AG04450 (cell line): ENCODE measurements around the gene CADM1. TPM values are rescaled to one million over a fixed set of nuclear protein-coding genes. Genes with fewer than 3 reads are reported as not detected.

ENCODE experiments used
- CTCF ChIA-PET: fragments of 300-600, 350-600 bp; formaldehyde crosslinking; extraction: SDS; loops from one replicate; lab custom pipeline; 2022; ENCODE audit warnings: antibody characterized with exemption, inconsistent platforms; lab: Charles Lee
- POLR2A ChIA-PET: fragments of 350-600 bp; formaldehyde crosslinking; extraction: SDS; loops from one replicate; lab custom pipeline; 2021; ENCODE audit warnings: antibody characterized with exemption, inconsistent platforms; lab: Yijun Ruan, JAX
- DNase-seq: peaks from one replicate; pipeline ENCODE4 v3.0.0-alpha.2; 2011; ENCODE audit warnings: low read depth, low spot score
- H3K27ac ChIP-seq: one replicate; pipeline ENCODE4 v1.5.1; 2012; ENCODE audit warnings: low read depth, low read length, control low read depth
- H3K27me3 ChIP-seq: one replicate; pipeline ENCODE4 v1.6.0; 2012; ENCODE audit warnings: low read length; ENCODE audit not compliant: control insufficient read depth, insufficient read depth
- H3K4me3 ChIP-seq: 2 replicates; pipeline ENCODE4 v1.5.1; 2011; ENCODE audit warnings: mild to moderate bottlenecking, low read depth, low read length, control low read depth
- H3K9me3 ChIP-seq: 2 replicates; pipeline ENCODE4 v1.5.1; 2012; ENCODE audit warnings: low read length; ENCODE audit not compliant: control insufficient read depth, insufficient read depth
- polyA plus RNA-seq: library from polyadenylated mRNA; depleted of rRNA; stranded (reverse); fragments of >200 nt; gene quantifications from 2 replicates; pipeline ENCODE4 v1.2.3, GENCODE V29; 2011
- TF ChIP-seq, protein P1 (sequence below): IDR thresholded peaks from 2 replicates; pipeline ENCODE4 v1.5.1; 2011; ENCODE audit warnings: low read depth, low read length, control low read depth, inconsistent platforms

The CADM1 gene
- polyA plus RNA-seq, 1 experiment = 70.7 TPM

DNA sequence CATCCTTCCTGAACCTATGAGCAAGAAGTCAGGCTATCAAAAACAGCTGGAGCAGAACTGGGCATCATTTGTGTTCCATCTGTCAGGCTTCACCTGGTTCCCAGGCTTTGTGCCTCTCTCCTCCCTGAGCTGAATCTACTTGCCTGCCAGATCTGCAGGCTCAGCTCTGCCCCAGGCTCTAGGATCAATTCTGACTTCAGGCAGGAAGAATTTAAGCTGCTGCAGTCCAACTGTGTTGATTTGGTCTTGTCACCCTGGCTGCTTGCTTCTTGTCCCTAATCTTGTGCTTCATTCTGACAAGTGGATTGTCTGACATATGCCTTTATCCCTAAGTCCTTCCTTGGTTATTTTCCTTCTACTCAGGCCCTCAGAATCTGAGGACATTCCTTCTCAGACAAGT is 31.6 kb upstream of the CADM1 start:
- no peak overlapping the region for H3K27ac ChIP-seq
- ChIA-PET CTCF (no interaction called here), POLR2A (no interaction called here)
- DNase-seq = no peak
- H3K9me3 ChIP-seq = no peaks in the 10 kb centered on the region
- TF ChIP-seq, protein P1, sequence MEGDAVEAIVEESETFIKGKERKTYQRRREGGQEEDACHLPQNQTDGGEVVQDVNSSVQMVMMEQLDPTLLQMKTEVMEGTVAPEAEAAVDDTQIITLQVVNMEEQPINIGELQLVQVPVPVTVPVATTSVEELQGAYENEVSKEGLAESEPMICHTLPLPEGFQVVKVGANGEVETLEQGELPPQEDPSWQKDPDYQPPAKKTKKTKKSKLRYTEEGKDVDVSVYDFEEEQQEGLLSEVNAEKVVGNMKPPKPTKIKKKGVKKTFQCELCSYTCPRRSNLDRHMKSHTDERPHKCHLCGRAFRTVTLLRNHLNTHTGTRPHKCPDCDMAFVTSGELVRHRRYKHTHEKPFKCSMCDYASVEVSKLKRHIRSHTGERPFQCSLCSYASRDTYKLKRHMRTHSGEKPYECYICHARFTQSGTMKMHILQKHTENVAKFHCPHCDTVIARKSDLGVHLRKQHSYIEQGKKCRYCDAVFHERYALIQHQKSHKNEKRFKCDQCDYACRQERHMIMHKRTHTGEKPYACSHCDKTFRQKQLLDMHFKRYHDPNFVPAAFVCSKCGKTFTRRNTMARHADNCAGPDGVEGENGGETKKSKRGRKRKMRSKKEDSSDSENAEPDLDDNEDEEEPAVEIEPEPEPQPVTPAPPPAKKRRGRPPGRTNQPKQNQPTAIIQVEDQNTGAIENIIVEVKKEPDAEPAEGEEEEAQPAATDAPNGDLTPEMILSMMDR = no peak
- H3K27me3 ChIP-seq = peaks cover 24% of the 10 kb centered on the region
- no peak overlapping the region for H3K4me3 ChIP-seq

DNA sequence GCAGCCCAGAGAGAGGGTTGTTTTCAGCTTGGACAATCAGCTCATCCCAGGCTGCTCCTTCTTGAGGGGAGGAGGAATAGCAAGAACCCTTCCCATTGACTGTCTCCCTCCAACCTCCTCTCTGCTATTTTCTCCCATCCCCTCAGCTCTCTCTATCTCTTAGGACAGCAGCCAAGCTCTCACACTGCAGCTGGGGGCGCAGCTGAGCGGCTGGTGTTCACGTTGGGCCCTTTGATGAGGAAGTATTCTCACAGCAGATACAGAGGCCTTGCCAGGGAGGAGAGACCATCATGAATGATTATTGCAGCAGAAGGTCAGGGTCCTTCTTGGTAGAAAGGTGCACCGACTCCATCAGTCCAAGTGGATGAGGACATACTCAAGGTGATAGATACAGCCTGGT is 26.5 kb upstream of the CADM1 start:
- Histone ChIP-seq H3K4me3 (no peak overlapping the region), H3K27me3 (peaks cover 34% of the 10 kb centered on the region), H3K27ac (no peak overlapping the region), H3K9me3 (no peaks in the 10 kb centered on the region)
- ChIA-PET POLR2A (no interaction called here), CTCF (interaction anchor here (1.1 kb wide), 1 partner anchor 339 kb away, joined by 3 read pairs; no protein-coding TSS in a partner anchor)
- no peak for DNase-seq
- TF ChIP-seq, protein P1 = peak; percentile 39

DNA sequence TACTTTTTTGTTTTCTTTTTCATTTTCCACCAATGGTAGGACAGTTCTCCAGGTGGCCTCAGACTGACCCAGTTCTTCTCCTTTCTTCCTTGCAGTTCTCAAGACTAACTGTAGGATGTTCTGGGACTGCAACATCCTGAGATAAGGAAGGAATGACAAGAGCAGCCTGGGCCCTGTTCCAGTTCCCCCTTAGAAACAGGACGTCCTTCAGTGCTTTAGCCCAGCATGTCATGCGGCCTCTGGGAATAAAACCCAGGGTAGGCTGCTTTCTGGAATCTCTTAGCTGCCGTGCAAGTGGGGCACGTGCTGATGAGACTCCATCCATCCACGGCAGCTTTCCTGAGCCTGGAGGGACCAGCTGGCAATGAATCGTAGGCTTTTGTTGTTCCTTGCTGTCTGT is 24.0 kb upstream of the CADM1 start:
- ChIA-PET CTCF (no interaction called here), POLR2A (no interaction called here)
- Histone ChIP-seq H3K27ac (no peak overlapping the region), H3K27me3 (peaks cover 33% of the 10 kb centered on the region), H3K4me3 (no peak overlapping the region), H3K9me3 (no peaks in the 10 kb centered on the region)
- TF ChIP-seq, protein P1 = peak; percentile 11; the same call in 1 of the 2 replicates
- no peak for DNase-seq

DNA sequence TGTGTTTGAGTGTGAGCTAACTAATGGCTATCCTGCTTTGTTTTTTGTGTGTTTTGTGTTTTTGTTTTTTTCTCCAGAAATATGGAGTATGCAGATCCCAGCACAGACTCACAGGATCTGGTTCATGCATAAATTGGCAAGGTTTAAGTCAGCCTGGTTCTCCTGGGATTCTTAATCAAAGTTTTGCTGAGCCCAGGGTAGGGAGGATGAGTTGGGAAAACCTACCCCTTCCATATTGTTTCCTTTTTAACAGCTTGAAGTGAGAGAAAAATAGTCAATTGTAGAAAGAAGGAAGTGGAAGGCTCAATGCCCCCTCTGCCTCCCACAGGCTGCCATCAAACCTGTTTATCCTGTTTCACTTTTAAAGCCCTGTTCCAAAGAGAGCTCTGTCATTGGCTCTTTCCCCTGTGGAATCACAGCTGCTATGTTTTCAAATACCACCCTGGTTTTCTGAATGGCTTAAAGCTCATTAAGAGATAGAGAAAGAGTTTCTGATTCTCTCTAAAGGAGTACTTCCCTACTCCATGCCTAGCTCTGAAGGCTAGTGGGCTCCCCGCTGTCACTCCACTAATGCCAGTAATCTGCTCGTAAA is 23.4 kb upstream of the CADM1 start:
- H3K27ac ChIP-seq = no peak overlapping the region
- TF ChIP-seq, protein P1 = no peak
- H3K9me3 ChIP-seq = no peaks in the 10 kb centered on the region
- H3K27me3 ChIP-seq = peaks cover 33% of the 10 kb centered on the region
- CTCF ChIA-PET = interaction anchor here (0.7 kb wide), 1 partner anchor 392 kb away, joined by 3 read pairs; no protein-coding TSS in a partner anchor
- POLR2A ChIA-PET = no interaction called here
- DNase-seq = no peak
- no peak overlapping the region for H3K4me3 ChIP-seq

DNA sequence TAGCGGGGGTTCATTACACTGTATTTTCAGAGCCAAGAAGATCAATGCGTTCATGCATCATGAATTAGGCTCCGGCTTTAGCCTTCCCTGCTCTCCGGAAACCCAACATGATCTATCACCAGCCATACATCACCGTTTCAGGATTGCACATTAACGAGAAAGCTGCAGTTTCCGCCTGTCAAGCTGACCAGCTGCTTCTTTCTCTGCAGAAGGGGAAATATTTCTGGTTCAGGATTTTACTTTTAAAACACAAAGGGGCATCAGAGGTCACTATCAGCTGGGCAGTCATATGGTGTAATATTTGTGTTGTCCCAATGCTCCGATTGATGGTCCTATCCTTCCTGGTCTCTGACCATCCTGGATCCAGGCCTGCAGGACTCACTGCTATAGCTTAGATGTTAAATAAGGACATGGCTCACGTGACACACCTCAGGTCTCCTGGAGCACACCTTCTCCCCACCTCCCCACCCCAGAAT is 21.4 kb upstream of the CADM1 start:
- TF ChIP-seq, protein P1 = no peak
- CTCF ChIA-PET = no interaction called here
- POLR2A ChIA-PET = no interaction called here

More for the DNA sequence above, 21.4 kb upstream of the CADM1 start:
- Histone ChIP-seq H3K27me3 (peaks cover 24% of the 10 kb centered on the region), H3K4me3 (no peak overlapping the region), H3K27ac (no peak overlapping the region), H3K9me3 (no peaks in the 10 kb centered on the region)
- no peak for DNase-seq
